GM12874 (cell line): ENCODE results near the gene HEPACAM2.
A peak's percentile ranks its signal among the peaks of the same experiment; 100 is the strongest.

Experiments used
- TF ChIP-seq, protein P1 (sequence below): IDR thresholded peaks from 2 replicates; pipeline ENCODE4 v1.5.1; 2011; ENCODE audit warnings: low read depth, mild to moderate bottlenecking, control low read depth, low read length, moderate library complexity; ENCODE audit not compliant: insufficient read depth

Gene HEPACAM2

DNA sequence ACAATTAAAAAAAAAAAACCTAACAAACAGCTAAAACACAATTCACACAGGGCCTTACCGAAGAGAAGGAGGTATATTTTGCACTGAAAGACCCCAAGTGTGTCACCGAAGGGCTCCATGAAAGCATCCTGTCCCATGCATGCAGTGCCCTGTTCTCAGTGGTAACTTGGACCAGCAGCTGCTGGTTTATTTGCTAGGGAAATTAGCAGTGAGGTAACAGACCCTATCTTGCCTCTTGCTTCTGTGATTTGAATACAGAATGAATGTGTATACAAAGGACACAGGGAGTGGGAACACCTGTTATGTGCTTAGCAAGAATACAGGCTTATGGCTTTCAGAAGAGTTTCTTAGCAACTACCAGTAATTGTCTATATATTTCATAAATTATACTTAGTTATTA, at the start of gene HEPACAM2:
TSS of gene HEPACAM2 (minus strand) at position 160 of the 400 bp plus-strand sequence.
- TF ChIP-seq, protein P1, sequence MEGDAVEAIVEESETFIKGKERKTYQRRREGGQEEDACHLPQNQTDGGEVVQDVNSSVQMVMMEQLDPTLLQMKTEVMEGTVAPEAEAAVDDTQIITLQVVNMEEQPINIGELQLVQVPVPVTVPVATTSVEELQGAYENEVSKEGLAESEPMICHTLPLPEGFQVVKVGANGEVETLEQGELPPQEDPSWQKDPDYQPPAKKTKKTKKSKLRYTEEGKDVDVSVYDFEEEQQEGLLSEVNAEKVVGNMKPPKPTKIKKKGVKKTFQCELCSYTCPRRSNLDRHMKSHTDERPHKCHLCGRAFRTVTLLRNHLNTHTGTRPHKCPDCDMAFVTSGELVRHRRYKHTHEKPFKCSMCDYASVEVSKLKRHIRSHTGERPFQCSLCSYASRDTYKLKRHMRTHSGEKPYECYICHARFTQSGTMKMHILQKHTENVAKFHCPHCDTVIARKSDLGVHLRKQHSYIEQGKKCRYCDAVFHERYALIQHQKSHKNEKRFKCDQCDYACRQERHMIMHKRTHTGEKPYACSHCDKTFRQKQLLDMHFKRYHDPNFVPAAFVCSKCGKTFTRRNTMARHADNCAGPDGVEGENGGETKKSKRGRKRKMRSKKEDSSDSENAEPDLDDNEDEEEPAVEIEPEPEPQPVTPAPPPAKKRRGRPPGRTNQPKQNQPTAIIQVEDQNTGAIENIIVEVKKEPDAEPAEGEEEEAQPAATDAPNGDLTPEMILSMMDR: no peak

DNA sequence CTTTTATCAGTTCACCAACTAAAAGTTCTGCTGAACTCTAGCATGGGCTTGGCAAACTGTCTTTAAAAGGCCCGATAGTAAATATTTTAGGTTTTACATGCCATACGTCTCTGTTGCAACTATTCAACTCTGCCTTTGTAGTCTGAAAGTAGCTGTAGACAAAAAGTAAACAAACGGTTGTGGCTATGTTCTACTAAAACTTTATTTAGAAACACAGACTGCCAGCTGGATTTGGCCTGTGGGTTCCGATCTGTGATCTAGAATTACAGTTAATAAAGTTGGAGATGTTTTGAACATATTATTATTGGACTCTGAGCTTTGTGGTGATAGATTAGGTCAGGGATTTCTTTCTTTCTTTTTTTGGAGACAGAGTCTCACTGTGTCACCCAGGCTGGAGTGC, 39.0 kb upstream of the HEPACAM2 start:
- TF ChIP-seq, protein P1: no peak

DNA sequence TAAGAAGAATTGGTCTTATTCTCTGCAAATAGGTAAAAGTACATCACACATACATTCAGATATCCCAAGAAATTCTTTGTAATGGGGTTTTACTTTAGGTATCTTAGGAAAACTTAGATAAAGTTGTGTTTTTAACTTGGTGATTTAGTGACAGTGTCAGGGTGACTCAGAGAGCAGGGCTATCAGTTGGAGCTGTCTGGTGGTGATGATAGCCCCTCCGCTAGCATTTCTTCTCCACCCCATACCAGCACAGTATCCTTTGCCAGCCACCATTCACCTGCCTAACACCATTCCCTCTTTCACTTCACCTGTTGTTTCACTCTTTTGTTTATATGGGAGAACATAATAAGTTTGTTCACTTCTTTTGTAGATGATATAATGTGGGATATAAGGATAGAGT, 36.3 kb upstream of the HEPACAM2 start:
- TF ChIP-seq, protein P1: no peak

DNA sequence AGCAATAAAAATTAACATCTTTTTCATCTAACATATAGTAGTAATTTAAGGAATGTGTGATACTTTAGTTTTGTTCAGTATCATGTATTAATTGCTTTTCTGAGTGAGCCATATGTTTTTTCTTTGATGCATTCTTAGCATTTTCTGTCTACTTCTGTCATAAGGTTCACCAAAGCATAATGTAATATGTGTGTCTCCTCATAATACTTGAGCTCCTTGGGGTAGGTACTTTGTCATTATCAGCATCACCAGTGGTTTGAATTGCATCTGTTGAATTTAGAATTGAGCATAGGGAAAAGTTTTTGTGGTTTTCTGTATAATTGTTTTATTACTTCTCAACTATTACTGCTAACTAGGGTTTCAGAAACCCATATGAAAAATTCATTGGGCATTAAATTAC, 32.4 kb upstream of the HEPACAM2 start:
- TF ChIP-seq, protein P1: no peak

DNA sequence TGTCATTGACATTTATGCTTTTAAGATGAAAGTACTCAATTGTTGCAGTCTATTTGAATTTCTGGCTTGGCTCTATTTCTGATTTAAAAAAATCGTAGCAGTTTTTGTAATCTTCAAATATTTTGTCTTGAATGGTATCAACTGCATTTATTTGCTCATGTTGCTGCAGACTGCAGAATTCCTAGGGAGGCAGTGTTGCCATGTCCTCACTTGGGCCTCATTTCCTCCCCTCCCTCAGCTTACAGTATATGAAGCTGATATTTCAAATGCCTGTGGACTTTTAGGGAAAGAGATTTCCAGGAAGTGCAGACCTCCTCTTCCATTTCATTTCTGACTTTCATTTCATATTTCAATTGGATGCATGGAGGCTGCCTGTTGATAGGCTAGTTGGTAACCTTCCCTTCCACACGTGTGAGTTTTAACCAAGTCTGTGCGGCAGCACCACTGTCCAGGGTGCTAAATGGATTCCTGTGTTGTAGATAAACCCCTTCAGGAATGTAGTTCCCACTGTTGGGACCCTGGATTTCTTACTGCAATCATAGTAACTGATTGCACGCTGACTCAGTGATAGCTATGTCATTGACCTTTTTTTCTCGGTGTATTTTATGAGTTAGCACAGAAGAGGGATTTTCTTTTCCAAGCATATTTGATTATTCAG, 23.4 kb upstream of the HEPACAM2 start:
- TF ChIP-seq, protein P1: no peak

DNA sequence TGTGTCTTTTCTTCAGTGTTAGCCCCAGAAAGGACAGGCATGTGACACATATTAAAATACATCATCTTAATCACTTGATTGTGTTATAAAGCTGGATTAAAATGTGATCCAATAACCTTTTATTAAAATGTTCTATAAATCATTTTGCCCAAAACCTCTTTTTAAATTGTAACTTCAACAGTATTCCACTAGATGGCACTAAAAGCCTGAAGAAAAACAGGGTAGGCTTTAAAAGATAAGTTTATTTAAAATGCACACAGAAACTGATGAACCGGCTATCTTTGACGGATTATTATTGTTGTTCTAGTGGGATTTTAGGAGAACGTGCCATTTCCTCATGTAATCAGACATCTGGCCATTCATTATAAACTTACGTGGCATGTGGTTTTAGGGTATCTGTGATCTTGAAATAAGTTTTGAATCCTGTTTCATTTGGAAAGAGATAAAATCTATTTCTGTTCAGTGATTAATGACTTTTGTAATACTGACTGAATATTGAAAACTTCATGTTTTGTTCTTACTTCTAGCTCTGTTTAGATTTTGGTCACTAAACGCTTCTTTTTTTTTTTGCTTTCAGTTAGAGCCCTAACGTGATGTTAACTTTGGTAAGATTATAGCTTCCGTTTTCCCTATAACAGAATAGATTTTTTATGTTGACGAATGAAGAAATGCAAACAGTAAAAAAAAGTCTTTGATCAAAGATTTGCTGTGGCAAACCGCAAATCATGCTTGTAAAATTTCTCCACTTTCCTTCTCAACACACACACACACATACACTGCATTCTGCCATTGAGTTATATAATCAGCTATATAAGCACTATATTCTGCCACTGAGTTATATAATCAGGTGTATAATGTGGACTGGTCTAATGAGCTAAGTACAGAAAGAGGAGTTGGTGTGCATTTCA, 19.5 kb upstream of the HEPACAM2 start:
- TF ChIP-seq, protein P1: peak; percentile 18; the same call in 1 of the 2 replicates

DNA sequence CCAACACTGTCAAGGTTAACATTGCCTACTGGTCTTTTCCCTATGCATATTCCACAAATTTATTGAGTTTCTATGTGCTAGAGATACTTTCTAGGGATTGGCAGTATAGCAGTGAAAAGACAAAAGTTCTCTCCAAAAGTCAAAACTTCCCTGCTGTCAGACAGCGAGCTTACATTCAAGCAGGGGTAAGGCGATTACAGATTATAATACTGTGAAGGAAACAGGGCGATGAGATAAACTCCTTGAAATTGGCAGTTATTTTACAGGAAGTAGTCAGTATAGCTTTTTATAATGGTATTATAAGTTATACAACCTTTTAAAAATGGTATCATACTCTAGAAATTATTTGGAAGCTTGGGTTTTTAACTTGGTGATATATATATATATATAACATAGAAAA, 15.8 kb upstream of the HEPACAM2 start:
- TF ChIP-seq, protein P1: no peak
